GM19025 (cell line): Measurements from ENCODE around the gene GRAMD1B.
"Not testable (repeated sequence)": the region's sequence is repeated elsewhere in the genome, so short reads cannot be mapped to it uniquely, and the experiment has no call there.

Source experiments
- ATAC-seq: cut with Tn5 transposase; IDR thresholded peaks from one replicate; pipeline ENCODE4 v1.9.1; 2021; ENCODE audit warnings: mild to moderate bottlenecking, low read depth, moderate library complexity; ENCODE audit not compliant: unreplicated experiment

Gene GRAMD1B

DNA sequence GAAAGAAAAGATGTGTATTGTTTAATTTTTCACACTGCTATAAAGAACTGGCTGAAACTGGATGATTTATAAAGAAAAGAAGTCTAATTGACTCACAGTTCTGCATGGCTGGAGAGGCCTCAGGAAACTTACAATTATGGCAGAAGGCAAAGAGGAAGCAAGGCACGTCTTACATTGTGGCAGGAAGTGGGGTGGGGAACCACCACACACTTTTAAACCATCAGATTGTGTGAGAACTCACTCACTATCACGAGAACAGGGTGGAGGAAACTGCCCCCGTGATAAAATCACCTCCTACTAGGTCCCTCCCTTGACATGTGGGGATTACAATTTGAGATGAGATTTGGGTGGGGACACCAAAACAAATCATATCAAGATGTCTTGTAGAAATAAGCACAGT, 229.9 kb downstream of the GRAMD1B start:
- ATAC-seq = not testable (repeated sequence)

DNA sequence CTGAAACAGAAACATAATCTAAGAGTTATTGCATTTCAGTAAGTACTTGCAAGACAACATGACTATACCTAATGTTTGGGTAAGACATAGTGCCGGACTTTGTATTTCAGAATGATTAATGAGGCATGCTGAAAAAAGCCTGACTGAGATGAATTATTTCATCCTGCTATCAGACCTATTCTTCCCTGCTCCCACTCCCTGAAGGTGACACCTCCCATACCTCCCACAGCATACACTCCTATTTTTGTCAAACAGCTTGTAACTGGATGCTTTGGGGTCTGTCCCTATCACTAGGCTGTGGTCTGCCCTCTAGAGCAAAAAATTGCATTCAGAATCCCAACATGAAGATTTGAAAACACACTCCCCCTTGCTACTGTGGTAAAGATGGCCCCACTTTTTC, 235.2 kb downstream of the GRAMD1B start:
- ATAC-seq = no peak

DNA sequence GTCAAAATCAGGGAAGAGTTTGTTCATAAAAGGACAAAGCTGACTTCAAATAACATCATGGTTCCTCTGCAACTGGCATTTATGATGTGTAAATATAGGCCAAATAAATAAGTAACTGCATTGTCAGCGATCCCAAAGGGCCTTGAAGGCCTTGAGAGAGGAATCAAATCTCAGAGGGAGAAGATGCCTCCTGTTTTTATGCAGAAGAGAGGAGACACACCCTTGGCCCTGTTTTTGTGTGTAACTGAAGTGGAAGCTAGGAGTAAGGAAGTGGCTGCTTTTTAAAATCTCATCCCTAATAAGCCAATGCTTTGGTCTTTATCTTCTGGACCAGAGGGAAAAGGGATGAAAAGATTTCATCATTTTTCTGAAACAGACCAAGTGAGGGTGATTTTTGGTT, 240.0 kb downstream of the GRAMD1B start:
- ATAC-seq = no peak

DNA sequence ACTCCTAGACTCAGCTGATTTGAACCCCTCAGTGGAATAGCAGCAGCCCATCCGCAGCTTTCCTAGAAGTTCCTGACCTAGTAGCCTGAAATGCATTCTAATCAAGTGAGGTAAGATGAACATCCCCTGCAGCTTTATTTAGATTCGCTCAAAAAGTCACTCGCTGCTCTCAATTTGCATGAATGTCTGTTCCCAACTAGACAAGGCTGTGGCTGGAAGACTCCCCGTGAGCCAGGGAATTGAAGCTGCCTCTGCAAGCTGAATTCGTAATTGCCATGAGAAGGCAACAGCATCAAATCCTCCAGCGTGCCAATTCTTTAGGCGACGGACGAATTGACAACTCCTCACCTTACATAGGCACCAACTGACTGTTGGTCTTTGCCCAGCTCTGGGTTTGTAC, 241.5 kb downstream of the GRAMD1B start:
- no peak for ATAC-seq

DNA sequence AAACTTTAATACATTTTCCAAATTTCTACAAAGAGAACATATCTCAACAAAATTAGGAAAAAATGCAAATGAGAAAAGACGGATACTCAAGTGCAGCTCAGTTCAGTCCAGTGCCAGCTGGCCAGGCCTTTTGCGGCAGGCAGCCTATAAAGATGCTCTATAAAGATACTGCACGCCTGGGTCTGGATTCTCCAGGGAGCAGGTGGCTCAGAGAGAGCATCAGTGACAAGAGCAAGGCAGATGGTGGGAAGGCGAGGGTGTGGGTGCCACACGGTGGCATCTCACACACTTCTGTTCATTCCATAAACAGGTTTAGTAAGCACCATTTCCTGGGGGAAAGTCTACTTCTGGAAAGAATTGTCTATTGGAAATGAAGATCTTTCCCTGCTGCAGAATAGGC, 242.5 kb downstream of the GRAMD1B start:
- ATAC-seq = no peak

DNA sequence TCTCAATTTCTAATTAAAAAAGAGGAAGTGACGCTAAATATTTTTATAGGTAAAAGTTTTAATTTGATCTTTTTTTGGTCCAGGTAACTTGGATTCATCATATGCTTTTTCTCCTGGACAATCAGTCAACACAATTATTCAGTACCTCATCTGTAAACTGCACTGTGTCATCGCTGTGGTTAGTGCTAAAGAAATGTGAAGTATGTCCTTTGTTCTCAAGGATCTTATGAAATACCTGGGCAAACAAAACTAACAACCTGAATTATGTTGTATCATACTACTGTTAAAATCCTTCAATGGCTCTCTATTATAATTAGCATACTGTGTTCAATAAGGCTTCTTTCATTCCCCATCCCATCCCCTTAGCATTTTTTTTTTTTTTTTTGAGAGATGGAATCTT, 244.2 kb downstream of the GRAMD1B start:
- no peak for ATAC-seq
